ENCODE results near the gene TGFA.

TGFA gene

GRCh38 chr2:70552501-70553333 is 909 bp downstream of the TGFA start:
- no peak for DNase-seq

DNA sequence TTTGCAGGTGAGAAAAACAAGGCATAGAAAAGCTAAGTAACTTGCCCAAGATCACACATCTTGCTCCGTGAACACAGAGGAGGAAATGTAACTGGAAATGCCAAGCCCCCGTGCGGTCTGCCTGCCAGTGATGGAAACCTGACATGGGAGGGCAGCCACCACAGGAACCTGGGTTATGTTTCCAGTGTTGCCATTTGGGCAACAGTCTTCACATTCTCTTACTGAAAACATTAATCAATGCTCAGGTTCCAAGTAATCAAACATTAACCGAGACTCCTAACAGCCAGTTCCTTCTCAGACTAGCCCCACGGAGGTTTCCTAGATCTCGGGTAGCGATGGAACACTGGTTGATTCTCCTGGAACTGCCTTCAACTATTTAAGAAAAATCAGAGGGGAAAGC is 2.5 kb downstream of the TGFA start:
- no peak for DNase-seq

- DNase-seq: no peak
Observed at GRCh38 chr2:70549962-70550361, 3.7 kb downstream of the TGFA start.

GRCh38 chr2:70549064-70549710 is 4.4 kb downstream of the TGFA start:
- no peak for DNase-seq

- no peak for DNase-seq
Observed at GRCh38 chr2:70548233-70548632, 5.4 kb downstream of the TGFA start.

DNA sequence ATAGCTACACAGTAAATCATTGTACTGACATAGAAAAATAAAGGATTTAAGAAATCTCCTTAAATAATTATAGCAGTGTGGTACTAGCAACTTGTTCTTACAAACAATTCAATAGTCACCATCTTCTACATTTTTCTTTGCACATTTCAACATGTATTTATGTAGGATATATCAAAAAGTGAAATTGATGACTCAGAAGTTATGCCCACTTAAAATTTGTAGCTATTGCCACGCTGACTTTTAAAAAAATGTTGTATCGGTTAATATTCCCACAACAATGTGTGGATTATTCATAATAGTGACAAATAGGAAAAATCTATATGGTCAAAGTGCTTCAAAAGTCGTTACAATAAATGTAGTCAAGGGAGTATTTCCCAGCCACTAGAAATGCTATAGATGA is 6.7 kb downstream of the TGFA start:
- DNase-seq: no peak

GRCh38 chr2:70546376-70546775 is 7.2 kb downstream of the TGFA start:
- DNase-seq: no peak

DNA sequence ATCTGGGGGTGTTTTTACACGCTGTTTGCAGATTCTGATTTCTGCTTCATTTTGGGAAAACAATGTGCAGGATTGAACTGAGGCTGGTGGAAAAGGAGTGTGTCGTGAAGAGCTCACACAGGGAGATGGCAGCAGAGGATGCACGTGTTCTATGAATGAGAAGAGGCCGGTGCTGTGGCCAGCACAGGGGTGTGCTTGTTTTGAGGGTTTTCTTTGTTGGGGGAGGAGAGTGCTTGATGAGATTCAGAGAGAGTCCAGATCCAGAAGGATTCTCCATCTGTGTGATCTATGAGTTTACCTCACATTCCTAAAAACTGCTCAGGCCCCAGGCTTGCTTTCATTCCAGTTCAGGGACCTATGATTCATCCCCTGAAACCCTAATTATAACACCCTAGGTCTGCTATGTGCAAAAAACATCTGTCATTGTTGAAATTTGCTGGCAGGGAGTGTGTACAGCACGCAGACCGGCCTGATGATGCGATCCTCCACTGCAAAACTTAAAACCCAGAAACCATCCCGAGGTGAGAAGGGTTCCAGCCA is 12.1 kb downstream of the TGFA start:
- no peak for DNase-seq

- DNase-seq: no peak
Observed at GRCh38 chr2:70537840-70538239, 15.8 kb downstream of the TGFA start.

DNA sequence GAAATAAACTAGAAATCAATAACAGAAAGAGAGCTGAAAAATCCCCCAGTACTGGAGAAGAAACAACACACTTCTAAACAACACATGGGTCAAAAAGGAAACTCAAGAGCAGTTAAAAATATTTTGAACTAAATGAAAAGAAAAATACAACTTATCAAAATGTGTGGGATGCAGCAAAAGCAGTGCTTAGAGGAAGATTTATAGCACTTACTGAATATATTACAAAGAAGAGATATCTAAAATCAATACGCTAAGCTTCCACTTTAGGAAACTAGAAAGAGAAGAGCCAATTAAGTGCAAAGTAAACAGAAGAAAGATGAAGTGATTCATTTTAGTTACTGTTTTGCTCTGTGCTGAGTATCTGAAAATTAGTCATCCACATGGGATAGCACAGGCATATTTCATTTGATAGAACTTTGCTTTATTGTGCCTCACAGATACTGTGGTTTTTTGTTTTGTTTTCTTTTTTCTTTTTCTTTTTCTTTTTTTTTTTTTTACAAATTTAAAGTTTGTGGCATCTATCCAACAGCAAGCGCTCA is 17.0 kb downstream of the TGFA start:
- DNase-seq: no peak

- DNase-seq: no peak
Observed at GRCh38 chr2:70535573-70535972, 18.1 kb downstream of the TGFA start.

- DNase-seq: no peak
Observed at GRCh38 chr2:70534183-70534836, 19.3 kb downstream of the TGFA start.

DNA sequence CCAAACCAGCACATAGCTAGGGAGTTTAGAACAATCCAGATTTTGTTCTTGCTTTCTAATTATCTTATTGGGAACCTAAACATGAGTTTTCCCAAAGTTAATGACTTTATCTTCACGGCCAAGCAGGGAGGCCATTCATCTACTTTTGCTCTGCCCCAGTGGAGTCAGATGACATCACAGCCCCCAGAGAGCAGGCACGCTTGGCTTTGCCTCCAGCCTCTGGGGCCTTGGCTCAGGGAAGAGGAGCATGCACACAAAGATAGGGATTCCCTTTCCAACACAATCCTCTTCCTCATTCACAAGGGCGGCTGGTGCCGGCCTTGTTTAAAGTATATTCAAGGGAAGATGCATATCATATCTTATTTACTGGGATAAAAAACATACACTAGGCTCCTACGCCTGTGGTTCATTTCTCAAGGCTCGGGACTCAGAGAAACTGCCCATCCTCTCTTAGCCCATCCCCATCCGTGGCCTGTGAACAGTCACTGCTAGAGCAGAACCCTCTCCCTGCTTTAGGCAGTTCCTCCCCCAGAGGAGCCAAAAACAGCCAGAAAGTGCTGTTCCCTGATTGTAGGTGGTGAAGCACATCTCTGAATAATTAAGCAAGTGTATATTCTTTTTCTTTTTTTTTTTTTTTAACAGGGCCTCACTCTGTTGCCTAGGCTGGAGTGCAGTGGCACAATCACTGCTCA is 21.2 kb downstream of the TGFA start:
- no peak for DNase-seq

GRCh38 chr2:70531419-70532086 is 22.1 kb downstream of the TGFA start:
- DNase-seq: no peak

GRCh38 chr2:70529610-70530009 is 24.0 kb downstream of the TGFA start:
- no peak for DNase-seq

- DNase-seq: no peak
Observed at GRCh38 chr2:70528929-70529328, 24.7 kb downstream of the TGFA start.

- DNase-seq: no peak
Observed at GRCh38 chr2:70528276-70528675, 25.4 kb downstream of the TGFA start.

- DNase-seq: no peak
Observed at GRCh38 chr2:70527447-70528080, 26.1 kb downstream of the TGFA start.

DNA sequence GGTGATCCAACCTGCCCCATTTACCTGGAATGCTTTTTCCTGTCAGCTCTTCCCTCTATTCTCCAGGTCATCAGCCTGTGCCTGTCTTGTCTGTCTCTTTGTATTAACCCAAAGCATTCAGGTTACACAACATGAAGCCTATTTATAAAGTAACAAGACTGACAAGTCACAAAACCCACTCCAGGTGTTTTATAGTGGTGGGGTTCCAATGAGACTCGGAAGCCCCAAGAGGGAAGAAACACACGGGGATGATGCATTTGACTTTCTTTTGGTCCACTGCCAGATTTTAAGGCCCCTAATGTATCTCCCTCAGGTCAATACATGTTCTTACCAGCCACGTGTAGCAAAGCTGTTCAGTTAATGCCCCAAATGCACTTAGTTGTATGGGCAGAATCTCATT is 27.5 kb downstream of the TGFA start:
- no peak for DNase-seq

- DNase-seq: no peak
Observed at GRCh38 chr2:70525032-70525431, 28.6 kb downstream of the TGFA start.

Measured in NCI-H1092 (cell line).